NOMO-1 (cell line): Measurements from ENCODE around the gene SERHL2.
"Not testable (repeated sequence)": the region's sequence is repeated elsewhere in the genome, so short reads cannot be mapped to it uniquely, and the experiment has no call there.

Experiments
- DNase-seq, 2 experiments: peaks; one replicate each; lab custom pipeline; 2025; ENCODE audit not compliant: unreplicated experiment in 2 of 2; lab: John Stamatoyannopoulos, UW

The SERHL2 gene

GRCh38 chr22:42602470-42602869 lies 48.7 kb downstream of the SERHL2 start:
- DNase-seq = no peak

- DNase-seq = no peak
These were observed 49.7 kb downstream of the SERHL2 start for GRCh38 chr22:42603427-42603826.

- DNase-seq = no peak
These were observed 50.6 kb downstream of the SERHL2 start for GRCh38 chr22:42604403-42604802.

- not testable (repeated sequence) for DNase-seq
These were observed 53.9 kb downstream of the SERHL2 start for GRCh38 chr22:42607641-42608040.

GRCh38 chr22:42608136-42608822 lies 54.5 kb downstream of the SERHL2 start:
- DNase-seq = no peak

- no peak for DNase-seq
These were observed 55.1 kb downstream of the SERHL2 start for GRCh38 chr22:42608823-42609361.

- DNase-seq = peak in 1 of 2 experiments; percentile 4
These were observed 56.4 kb downstream of the SERHL2 start for GRCh38 chr22:42610186-42610585.

GRCh38 chr22:42611051-42611450 lies 57.3 kb downstream of the SERHL2 start:
- no peak for DNase-seq

- no peak for DNase-seq
These were observed 58.6 kb downstream of the SERHL2 start for GRCh38 chr22:42612336-42612735.

- peak; percentile 62 to 76 for DNase-seq
These were observed 60.1 kb downstream of the SERHL2 start for GRCh38 chr22:42613872-42614301.

GRCh38 chr22:42614312-42615091 lies 60.7 kb downstream of the SERHL2 start, which contains the start of gene POLDIP3:
Gene POLDIP3, minus strand, starts transcription at chr22:42614883. Its CDS starts 26 bp downstream, at chr22:42614857.
- peak; percentile 90 to 95 for DNase-seq

GRCh38 chr22:42615092-42615859 lies 61.5 kb downstream of the SERHL2 start:
- peak; percentile 96 to 97 for DNase-seq

GRCh38 chr22:42615860-42616175 lies 62.1 kb downstream of the SERHL2 start:
- not testable (repeated sequence) for DNase-seq

GRCh38 chr22:42617155-42617983 lies 63.6 kb downstream of the SERHL2 start:
- DNase-seq = no peak

- no peak for DNase-seq
These were observed 65.7 kb downstream of the SERHL2 start for GRCh38 chr22:42619261-42620063.

GRCh38 chr22:42620084-42620483 lies 66.3 kb downstream of the SERHL2 start:
- no peak for DNase-seq

GRCh38 chr22:42621505-42622002 lies 67.8 kb downstream of the SERHL2 start:
- DNase-seq = peak; percentile 9 to 38

- DNase-seq = no peak
These were observed 68.4 kb downstream of the SERHL2 start for GRCh38 chr22:42622061-42622710.

GRCh38 chr22:42623301-42623751 lies 69.6 kb downstream of the SERHL2 start:
- DNase-seq = peak; percentile 79 to 81
